H1 (cell line): ENCODE data around the gene TACC2. TPM values are rescaled to one million over a fixed set of nuclear protein-coding genes. Genes with fewer than 3 reads are reported as not detected.

ENCODE experiments used
- ATF2 ChIP-seq: IDR thresholded peaks from 2 replicates; pipeline ENCODE4 v1.6.1; 2012; ENCODE audit warnings: low read length, inconsistent platforms
- ATF3 ChIP-seq: IDR thresholded peaks from 2 replicates; pipeline ENCODE4 v1.6.1; 2011; ENCODE audit warnings: low read depth, mild to moderate bottlenecking, low read length; ENCODE audit not compliant: insufficient read depth
- EZH2 ChIP-seq: fragments of 200-600 bp; sonication (generic); IDR thresholded peaks from 2 replicates; pipeline ENCODE4 v1.7.1; 2012; ENCODE audit warnings: low read depth, mild to moderate bottlenecking, moderate library complexity, low read length, inconsistent platforms; ENCODE audit not compliant: severe bottlenecking
- GTF2F1 ChIP-seq: IDR thresholded peaks from 2 replicates; pipeline ENCODE4 v1.6.1; 2012; ENCODE audit warnings: low read depth, low read length, improper control_type of control experiment, borderline replicate concordance
- HDAC2 ChIP-seq, 2 experiments: fragments of 300-600 bp in 1 of 2; sonication (generic) in 1 of 2; IDR thresholded peaks; 2 replicates each; pipeline ENCODE4 v1.6.1; 2011 to 2012; ENCODE audit warnings: low read depth in 2 of 2, low read length in 2 of 2, mild to moderate bottlenecking in 2 of 2, moderate library complexity in 2 of 2, borderline replicate concordance in 1 of 2, inconsistent platforms in 1 of 2
- JUN ChIP-seq: IDR thresholded peaks from 2 replicates; pipeline ENCODE4 v1.6.1; 2011; ENCODE audit warnings: low read depth, mild to moderate bottlenecking, improper control_type of control experiment, low read length
- MAFK ChIP-seq: IDR thresholded peaks from 2 replicates; pipeline ENCODE4 v1.6.1; 2012; ENCODE audit warnings: low read depth, mild to moderate bottlenecking, improper control_type of control experiment, low read length
- MAX ChIP-seq: IDR thresholded peaks from 2 replicates; pipeline ENCODE4 v1.6.1; 2012; ENCODE audit warnings: inconsistent platforms
- NANOG ChIP-seq: IDR thresholded peaks from 2 replicates; pipeline ENCODE4 v1.6.1; 2011; ENCODE audit warnings: low read length, low read depth, mild to moderate bottlenecking, inconsistent platforms; ENCODE audit not compliant: insufficient read depth, poor library complexity, severe bottlenecking
- POLR2A ChIP-seq, 2 experiments: IDR thresholded peaks; 1 replicate in 1 of 2; 2 replicates in 1 of 2; pipeline ENCODE4 v1.6.1; 2011; ENCODE audit warnings: low read depth in 2 of 2, low read length in 2 of 2, mild to moderate bottlenecking in 2 of 2; ENCODE audit errors: control extremely low read depth in 1 of 2
- RXRA ChIP-seq: IDR thresholded peaks from 2 replicates; pipeline ENCODE4 v1.6.1; 2011; ENCODE audit warnings: low read depth, mild to moderate bottlenecking, low read length, moderate library complexity; ENCODE audit not compliant: insufficient read depth
- SAP30 ChIP-seq: fragments of 300-600 bp; sonication (generic); IDR thresholded peaks from 2 replicates; pipeline ENCODE4 v1.7.1; 2012; ENCODE audit warnings: low read length, moderate library complexity, mild to moderate bottlenecking, inconsistent platforms; ENCODE audit not compliant: insufficient read depth, insufficient replicate concordance
- TBP ChIP-seq: IDR thresholded peaks from 2 replicates; pipeline ENCODE4 v1.6.1; 2011; ENCODE audit warnings: low read depth, low read length, improper control_type of control experiment
- polyA plus RNA-seq, 7 experiments: library from polyadenylated mRNA; depleted of rRNA in 3 of 7; stranded (reverse) in 5 of 7; unstranded in 2 of 7; fragments of >200 nt in 5 of 7; fragments of 200-250 nt in 2 of 7; gene quantifications; 1 replicate in 5 of 7; 2 replicates in 1 of 7; 4 replicates in 1 of 7; pipeline versions ENCODE4 v1.2.1 to v1.2.3, GENCODE V29; 2011 to 2013; ENCODE audit warnings: missing spikeins in 2 of 7, mixed read lengths in 2 of 7
- total RNA-seq: library from RNA; stranded (reverse); fragmentation: NEBNext Ultra II Directional; extraction: Animal tissue kit (Norgen Biotek cat#: 25700); gene quantifications from 2 replicates; pipeline ENCODE4 v1.2.1, GENCODE V29; 2021

The TACC2 gene
- total and polyA plus RNA-seq, 2 of the 8 experiments (the other 6 are each of a cell fraction or from before 2014, with no cell fraction given), result 21.2 to 46.6 TPM

- no peak for TF ChIP-seq SAP30
- peak; percentile 90 for TF ChIP-seq MAX
- TF ChIP-seq MAFK, result no peak
- TF ChIP-seq ATF2, result no peak
- TF ChIP-seq HDAC2 (IDR thresholded peaks at IDR 0.05; ENCODE audit: borderline replicate concordance in 1 of 2, low read depth in 2 of 2, low read length in 2 of 2), result no peak
- peak; percentile 83 for TF ChIP-seq ATF3
- TF ChIP-seq TBP, result peak; percentile 2; the same call in 1 of the 2 replicates
- no peak for TF ChIP-seq RXRA
- TF ChIP-seq NANOG, result peak; percentile 1
- TF ChIP-seq GTF2F1, result no peak
- TF ChIP-seq JUN, result no peak
- peak; percentile 9 to 56; a peak in 1 of 3 replicates for TF ChIP-seq POLR2A (IDR thresholded peaks at IDR 0.05; ENCODE audit: control extremely low read depth in 1 of 2, low read depth in 2 of 2, low read length in 2 of 2)
- no peak for TF ChIP-seq EZH2
These were observed 124.4 kb downstream of the TACC2 start (continued) for GRCh38 chr10:122113161-122113944.
